AG10803 (cell line): ENCODE measurements around the gene ZXDB.
"Not testable (repeated sequence)": the region's sequence is repeated elsewhere in the genome, so short reads cannot be mapped to it uniquely, and the experiment has no call there.

Experiments
- DNase-seq: peaks from one replicate; pipeline ENCODE4 v3.0.0; 2010; ENCODE audit warnings: low read depth
- H3K4me3 ChIP-seq: 2 replicates; pipeline ENCODE4 v1.5.1; 2011; ENCODE audit warnings: mild to moderate bottlenecking, low read length, control low read depth
- CTCF ChIP-seq: conservative IDR thresholded peaks from 2 replicates; pipeline ENCODE4 v1.5.1; 2011; ENCODE audit warnings: mild to moderate bottlenecking, low read length, control low read depth, inconsistent platforms

ZXDB gene

GRCh38 chrX:57591284-57592159 is at the start of gene ZXDB:
ZXDB (plus strand) TSS chrX:57592011; CDS start chrX:57592049, 38 bp downstream.
- DNase-seq: peak; percentile 38
- H3K4me3 ChIP-seq: peak within 1 kb of the TSS; percentile 59

DNA sequence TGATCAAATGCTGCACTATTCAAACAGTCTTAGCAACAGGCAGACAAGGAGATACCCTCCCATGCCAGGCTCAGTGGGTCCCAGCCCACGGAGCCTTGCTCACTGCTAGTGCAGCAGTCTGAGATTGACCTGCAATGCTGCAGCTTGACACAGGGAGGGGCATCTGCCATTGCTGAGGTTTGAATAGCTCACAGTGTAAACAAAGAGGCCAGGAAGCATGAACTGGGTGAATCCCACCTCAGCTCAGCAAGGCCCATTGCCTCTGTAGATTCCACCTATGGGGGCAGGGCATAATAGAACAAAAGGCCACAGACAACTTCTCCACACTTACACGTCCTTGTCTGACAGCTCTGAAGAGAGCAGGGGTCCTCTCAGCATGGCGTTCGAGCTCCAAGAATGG is 26.6 kb upstream of the ZXDB start:
- no peak for TF ChIP-seq CTCF
- no peak for DNase-seq
- no peak overlapping the region for H3K4me3 ChIP-seq

GRCh38 chrX:57573754-57574153 is 18.1 kb upstream of the ZXDB start:
- DNase-seq: no peak
- peak; percentile 44 for TF ChIP-seq CTCF
- no peak overlapping the region for H3K4me3 ChIP-seq

GRCh38 chrX:57582948-57583347 is 8.9 kb upstream of the ZXDB start:
- not testable (repeated sequence) for DNase-seq

GRCh38 chrX:57583477-57583876 is 8.3 kb upstream of the ZXDB start:
- TF ChIP-seq CTCF: no peak
- no peak for DNase-seq
- H3K4me3 ChIP-seq: no peak overlapping the region

More at GRCh38 chrX:57582948-57583347, 8.9 kb upstream of the ZXDB start:
- peak; percentile 46 for TF ChIP-seq CTCF
- H3K4me3 ChIP-seq: not testable (repeated sequence)

GRCh38 chrX:57586360-57586759 is 5.5 kb upstream of the ZXDB start:
- no peak overlapping the region for H3K4me3 ChIP-seq
- TF ChIP-seq CTCF: no peak
- no peak for DNase-seq

GRCh38 chrX:57587062-57587461 is 4.7 kb upstream of the ZXDB start:
- no peak for DNase-seq
- H3K4me3 ChIP-seq: no peak overlapping the region
- no peak for TF ChIP-seq CTCF
